MM.1S (cell line): Measurements from ENCODE around the gene LRRC27.

Source experiments
- DNase-seq: peaks from one replicate; pipeline ENCODE4 v3.0.0-alpha.2; 2015
- H2AFZ ChIP-seq: fragments of 300-600 bp; sonication (generic); 2 replicates; pipeline ENCODE4 v1.6.0; 2016; ENCODE audit warnings: antibody characterized with exemption, low read length
- H3F3A ChIP-seq: fragments of 300-600 bp; sonication (generic); 2 replicates; pipeline ENCODE4 v1.6.1; 2016; ENCODE audit warnings: mild to moderate bottlenecking, antibody characterized with exemption, low read length, moderate library complexity, mixed read lengths; ENCODE audit not compliant: insufficient read depth
- H3K27ac ChIP-seq: fragments of 300-600 bp; sonication (generic); 2 replicates; pipeline ENCODE4 v1.5.1; 2016; ENCODE audit warnings: mild to moderate bottlenecking, low read length
- H3K27me3 ChIP-seq: fragments of 300-600 bp; sonication (generic); replicated peaks from 2 replicates; pipeline ENCODE4 v1.6.0; 2016; ENCODE audit warnings: low read length; ENCODE audit not compliant: insufficient read depth
- H3K36me3 ChIP-seq: fragments of 300-600 bp; sonication (generic); replicated peaks from 2 replicates; pipeline ENCODE4 v1.6.1; 2016; ENCODE audit warnings: mild to moderate bottlenecking, low read length, mixed read lengths; ENCODE audit not compliant: insufficient read depth
- H3K4me1 ChIP-seq: fragments of 300-600 bp; sonication (generic); 2 replicates; pipeline ENCODE4 v1.6.1; 2016; ENCODE audit warnings: low read length, mixed read lengths
- H3K4me2 ChIP-seq: fragments of 300-600 bp; sonication (generic); 2 replicates; pipeline ENCODE4 v1.6.0; 2016; ENCODE audit warnings: low read depth, low read length
- H3K4me3 ChIP-seq: fragments of 300-600 bp; sonication (generic); 2 replicates; pipeline ENCODE4 v1.5.1; 2016; ENCODE audit warnings: low read length, mixed read lengths
- H3K79me2 ChIP-seq: fragments of 300-600 bp; sonication (generic); 2 replicates; pipeline ENCODE4 v1.6.1; 2016; ENCODE audit warnings: mixed run types, low read length, mixed read lengths
- H3K9ac ChIP-seq: fragments of 300-600 bp; sonication (generic); 2 replicates; pipeline ENCODE4 v1.6.1; 2016; ENCODE audit warnings: low read length, mixed read lengths
- H3K9me2 ChIP-seq: fragments of 300-600 bp; sonication (generic); replicated peaks from 2 replicates; pipeline ENCODE4 v1.6.1; 2016; ENCODE audit warnings: mild to moderate bottlenecking, low read length, mixed read lengths; ENCODE audit not compliant: insufficient read depth
- H3K9me3 ChIP-seq: fragments of 300-600 bp; sonication (generic); replicated peaks from 2 replicates; pipeline ENCODE4 v1.6.1; 2016; ENCODE audit warnings: mild to moderate bottlenecking, low read length, mixed read lengths; ENCODE audit not compliant: insufficient read depth
- H4K20me1 ChIP-seq: fragments of 300-600 bp; sonication (generic); 2 replicates; pipeline ENCODE4 v1.6.1; 2016; ENCODE audit warnings: mild to moderate bottlenecking, low read length, moderate library complexity, mixed read lengths; ENCODE audit not compliant: insufficient read depth
- CTCF ChIP-seq: fragments of 300-600 bp; sonication (generic); IDR thresholded peaks from 2 replicates; pipeline ENCODE4 v1.5.1; 2016; ENCODE audit warnings: antibody characterized with exemption, low read length, mixed read lengths
- EZH2 ChIP-seq: fragments of 300-600 bp; sonication (generic); optimal IDR thresholded peaks from 2 replicates; pipeline ENCODE3; 2017; ENCODE audit warnings: low read depth, mild to moderate bottlenecking, antibody characterized with exemption, low read length, mixed read lengths
- EZH2phosphoT487 ChIP-seq: fragments of 300-600 bp; sonication (generic); IDR thresholded peaks from 2 replicates; pipeline ENCODE4 v1.6.1; 2018; ENCODE audit warnings: antibody characterized with exemption, low read length

LRRC27 gene

GRCh38 chr10:132355297-132355696 lies 23.3 kb downstream of the LRRC27 start:
- Histone ChIP-seq H3K79me2 (no peaks in the 10 kb centered on the region), H3K36me3 (no peaks in the 10 kb centered on the region), H2AFZ (no peak overlapping the region), H3K9me2 (no peaks in the 10 kb centered on the region), H3K27ac (no peak overlapping the region), H4K20me1 (no peaks in the 10 kb centered on the region), H3K4me1 (no peaks in the 10 kb centered on the region), H3F3A (no peaks in the 10 kb centered on the region), H3K27me3 (0 out of 2 replicates have a peak, but pooled peaks cover 7% of the 10 kb centered on the region), H3K4me2 (no peak overlapping the region), H3K9me3 (no peaks in the 10 kb centered on the region), H3K9ac (no peak overlapping the region), H3K4me3 (no peak overlapping the region)
- DNase-seq = no peak
- TF ChIP-seq EZH2 = no peak
- TF ChIP-seq CTCF = no peak
- TF ChIP-seq EZH2phosphoT487 = no peak

DNA sequence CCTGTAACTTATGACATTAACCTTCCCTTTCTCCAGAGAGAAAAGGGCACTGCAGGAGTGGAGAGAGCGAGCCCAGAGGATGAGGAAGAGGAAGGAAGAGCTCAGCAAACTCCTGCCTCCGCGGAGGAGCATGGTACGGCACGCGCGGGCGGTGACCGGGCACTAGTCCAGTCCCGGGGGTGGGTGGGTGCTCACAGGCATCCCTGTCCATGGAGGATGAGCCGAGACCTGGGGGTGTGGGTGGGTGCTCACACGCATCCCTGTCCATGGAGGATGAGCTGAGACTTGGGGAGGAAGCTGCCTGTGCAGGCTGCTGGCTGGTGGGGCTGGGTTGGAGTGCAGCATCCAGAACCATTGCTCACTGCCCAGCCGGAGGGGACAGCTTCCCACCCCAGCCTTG lies 23.8 kb downstream of the LRRC27 start:
- 0 out of 2 replicates have a peak, but pooled peaks cover 7% of the 10 kb centered on the region for H3K27me3 ChIP-seq
- no peak for DNase-seq
- no peaks in the 10 kb centered on the region for H3K4me1 ChIP-seq
- H3F3A ChIP-seq = no peaks in the 10 kb centered on the region
- no peak overlapping the region for H3K4me2 ChIP-seq
- H3K9me3 ChIP-seq = no peaks in the 10 kb centered on the region
- TF ChIP-seq EZH2 (no peak), EZH2phosphoT487 (no peak), CTCF (no peak)
- no peaks in the 10 kb centered on the region for H3K9me2 ChIP-seq
- no peak overlapping the region for H3K27ac ChIP-seq
- no peaks in the 10 kb centered on the region for H3K79me2 ChIP-seq
- H2AFZ ChIP-seq = no peak overlapping the region
- H3K36me3 ChIP-seq = no peaks in the 10 kb centered on the region
- H3K9ac ChIP-seq = no peak overlapping the region
- no peaks in the 10 kb centered on the region for H4K20me1 ChIP-seq
- H3K4me3 ChIP-seq = no peak overlapping the region

GRCh38 chr10:132356621-132357195 lies 24.7 kb downstream of the LRRC27 start:
- no peaks in the 10 kb centered on the region for H3F3A ChIP-seq
- H3K4me2 ChIP-seq = no peak overlapping the region
- no peak for DNase-seq
- H3K4me1 ChIP-seq = no peaks in the 10 kb centered on the region
- no peaks in the 10 kb centered on the region for H4K20me1 ChIP-seq
- no peak overlapping the region for H3K4me3 ChIP-seq
- H3K9me3 ChIP-seq = no peaks in the 10 kb centered on the region
- H3K27ac ChIP-seq = no peak overlapping the region
- no peaks in the 10 kb centered on the region for H3K79me2 ChIP-seq
- H2AFZ ChIP-seq = no peak overlapping the region
- H3K27me3 ChIP-seq = 0 out of 2 replicates have a peak, but pooled peaks cover 7% of the 10 kb centered on the region
- no peaks in the 10 kb centered on the region for H3K36me3 ChIP-seq
- no peaks in the 10 kb centered on the region for H3K9me2 ChIP-seq
- TF ChIP-seq EZH2phosphoT487 = no peak
- H3K9ac ChIP-seq = no peak overlapping the region

GRCh38 chr10:132357286-132358058 lies 25.5 kb downstream of the LRRC27 start:
- Histone ChIP-seq H3F3A (no peaks in the 10 kb centered on the region), H3K36me3 (no peaks in the 10 kb centered on the region)

More at GRCh38 chr10:132357286-132358058, 25.5 kb downstream of the LRRC27 start:
- Histone ChIP-seq H3K79me2 (no peaks in the 10 kb centered on the region), H3K4me1 (no peaks in the 10 kb centered on the region), H3K4me2 (no peak overlapping the region), H3K27ac (no peak overlapping the region), H4K20me1 (no peaks in the 10 kb centered on the region), H2AFZ (no peak overlapping the region), H3K9ac (no peak overlapping the region), H3K9me2 (no peaks in the 10 kb centered on the region), H3K27me3 (0 out of 2 replicates have a peak, but pooled peaks cover 7% of the 10 kb centered on the region), H3K9me3 (no peaks in the 10 kb centered on the region), H3K4me3 (no peak overlapping the region)
- DNase-seq = no peak
- TF ChIP-seq EZH2phosphoT487 = no peak
- no peak for TF ChIP-seq EZH2
- TF ChIP-seq CTCF = no peak
